Mononuclear cell (primary cell): ENCODE data around the gene MAD1L1. TPM values are rescaled to one million over a fixed set of nuclear protein-coding genes. Genes with fewer than 3 reads are reported as not detected.

Experiments used
- H3K27me3 ChIP-seq: 2 replicates; pipeline ENCODE4 v1.6.0; 2011; ENCODE audit warnings: low read length, control low read depth; ENCODE audit not compliant: insufficient read depth
- H3K4me1 ChIP-seq: 2 replicates; pipeline ENCODE4 v1.5.1; 2011; ENCODE audit warnings: mild to moderate bottlenecking, low read length, control low read depth; ENCODE audit not compliant: insufficient read depth
- H3K4me3 ChIP-seq: 2 replicates; pipeline ENCODE4 v1.5.1; 2011; ENCODE audit warnings: mild to moderate bottlenecking, low read length, moderate library complexity
- H3K9me3 ChIP-seq: 2 replicates; pipeline ENCODE4 v1.5.1; 2011; ENCODE audit warnings: low read depth, mild to moderate bottlenecking, control low read depth, low read length
- total RNA-seq: library from RNA; depleted of rRNA; stranded (reverse); fragments of >200 nt; gene quantifications from one replicate; pipeline ENCODE4 v1.2.3, GENCODE V29; 2012

MAD1L1 gene
- total RNA-seq, 1 donor, result 74.2 TPM

DNA sequence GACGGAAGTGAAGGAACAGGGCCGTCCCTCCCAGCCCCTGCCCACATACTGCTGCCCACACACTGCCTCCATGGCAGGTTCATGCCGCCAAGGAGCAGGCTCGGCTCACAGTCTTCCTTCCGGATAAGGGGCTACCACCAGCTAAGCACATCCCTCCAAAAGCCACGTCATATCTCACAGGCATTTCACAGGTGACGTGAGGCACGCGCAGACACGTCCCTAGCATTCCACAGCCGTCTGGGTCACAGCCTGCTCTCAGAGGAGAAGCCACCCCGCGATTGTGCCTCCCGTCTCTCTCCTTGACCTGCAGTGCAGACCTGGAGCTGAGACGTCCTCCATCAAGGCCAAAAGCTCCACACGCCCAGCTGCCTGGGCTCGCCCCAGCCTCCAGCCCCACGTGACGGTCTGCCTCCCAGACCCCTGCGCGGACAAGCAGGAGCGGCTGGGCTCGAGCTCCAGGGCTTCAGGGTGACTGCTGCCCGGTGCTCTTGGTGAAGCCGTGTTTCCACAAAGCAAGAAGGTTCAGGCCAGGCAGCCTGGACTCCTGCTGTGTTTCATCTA, 114.0 kb downstream of the MAD1L1 start:
- Histone ChIP-seq H3K4me3 (no peak overlapping the region), H3K9me3 (no peaks in the 10 kb centered on the region), H3K4me1 (peaks cover 29% of the 10 kb centered on the region), H3K27me3 (no peaks in the 10 kb centered on the region)

DNA sequence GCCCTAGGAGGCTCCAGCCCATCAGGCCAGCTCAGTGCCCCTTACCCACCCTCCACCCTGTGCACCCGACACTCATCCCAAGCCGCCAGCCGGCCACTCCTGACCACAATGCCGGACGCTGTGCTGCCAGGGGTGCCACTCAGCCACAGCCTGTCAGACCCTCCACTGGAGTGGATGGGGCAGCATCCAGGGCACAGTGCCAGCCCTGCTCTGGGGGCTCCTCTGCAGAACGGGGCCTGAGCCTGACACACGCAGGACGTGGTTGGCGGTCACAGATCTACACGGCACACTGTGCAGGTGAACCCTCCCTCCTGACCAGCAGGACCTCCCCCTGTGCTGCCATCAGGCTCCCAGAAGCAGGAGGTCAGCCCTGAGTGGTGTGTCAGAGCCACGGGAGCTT, 114.7 kb downstream of the MAD1L1 start:
- Histone ChIP-seq H3K4me3 (no peak overlapping the region), H3K9me3 (no peaks in the 10 kb centered on the region), H3K4me1 (peaks cover 29% of the 10 kb centered on the region)

DNA sequence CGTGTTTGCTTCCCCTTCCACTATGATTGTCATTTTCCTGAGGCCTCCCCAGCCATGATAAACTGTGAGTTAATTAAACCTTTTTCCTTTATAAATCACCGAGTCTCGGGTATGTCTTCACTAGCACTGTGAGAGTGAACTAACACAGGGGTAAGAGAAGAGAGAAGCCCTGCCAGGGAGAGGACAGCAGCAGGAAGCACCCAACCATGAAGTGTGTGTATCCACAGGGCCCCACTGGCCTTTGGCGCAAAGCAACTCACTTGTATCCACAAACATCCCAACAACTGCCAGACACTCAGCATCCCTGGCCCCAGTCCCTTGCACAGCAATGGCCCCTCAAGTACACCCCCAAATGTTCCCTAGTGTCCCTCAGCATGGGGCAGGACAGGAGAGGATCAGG, 115.1 kb downstream of the MAD1L1 start:
- Histone ChIP-seq H3K4me3 (no peak overlapping the region), H3K4me1 (peaks cover 33% of the 10 kb centered on the region), H3K9me3 (no peaks in the 10 kb centered on the region), H3K27me3 (no peaks in the 10 kb centered on the region)

More for the DNA sequence above, 114.7 kb downstream of the MAD1L1 start:
- no peaks in the 10 kb centered on the region for H3K27me3 ChIP-seq

DNA sequence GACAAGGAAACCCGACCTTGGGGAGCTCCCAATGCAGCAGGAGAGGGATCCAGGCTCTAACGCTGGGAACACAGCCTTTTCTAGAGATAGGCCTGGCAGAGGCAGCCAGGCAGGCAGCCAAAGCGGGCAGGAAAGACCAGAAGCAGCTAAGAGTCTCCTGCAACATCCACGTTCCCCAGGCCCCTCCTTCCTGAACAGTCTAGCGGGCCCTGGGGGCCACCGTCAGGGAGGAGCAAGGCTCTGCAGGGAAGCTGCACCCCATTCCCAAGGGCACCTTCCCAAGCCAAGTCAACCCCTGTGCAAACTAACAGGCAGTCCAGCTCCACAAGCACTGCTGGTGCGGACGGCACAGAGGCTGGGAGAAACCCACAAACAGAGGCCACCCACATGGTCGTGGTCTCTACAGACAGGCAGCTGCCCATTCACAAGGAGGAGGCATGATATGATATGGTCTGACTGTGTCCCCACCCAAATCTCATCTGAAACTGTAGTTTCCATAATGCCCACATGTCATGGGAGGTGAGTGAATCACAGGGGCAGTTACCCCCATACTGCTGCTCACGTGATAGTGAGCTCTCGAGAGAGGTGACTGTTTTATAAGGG, 115.7 kb downstream of the MAD1L1 start:
- Histone ChIP-seq H3K27me3 (no peaks in the 10 kb centered on the region), H3K4me3 (no peak overlapping the region), H3K9me3 (no peaks in the 10 kb centered on the region), H3K4me1 (peaks cover 38% of the 10 kb centered on the region)

DNA sequence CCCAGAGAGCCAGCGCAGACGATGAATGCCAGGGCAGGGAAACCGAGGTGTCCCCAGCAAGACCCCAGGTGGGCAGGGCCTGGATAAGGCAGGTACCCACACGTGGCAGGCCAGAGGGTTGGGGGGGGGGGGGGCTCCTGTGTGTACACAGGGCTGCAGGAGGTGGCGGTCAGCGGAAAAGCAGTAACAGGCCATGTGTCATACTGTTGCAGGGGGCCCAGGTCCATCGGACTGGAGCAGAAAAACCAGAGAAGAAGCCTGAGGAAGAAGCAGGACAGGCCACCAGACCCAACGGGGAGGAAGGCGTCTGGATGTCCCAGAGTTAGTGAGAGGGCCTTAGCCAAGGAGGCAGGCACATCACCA, 116.3 kb downstream of the MAD1L1 start:
- peaks cover 38% of the 10 kb centered on the region for H3K4me1 ChIP-seq
- no peak overlapping the region for H3K4me3 ChIP-seq
- H3K27me3 ChIP-seq, result no peaks in the 10 kb centered on the region
- no peaks in the 10 kb centered on the region for H3K9me3 ChIP-seq

DNA sequence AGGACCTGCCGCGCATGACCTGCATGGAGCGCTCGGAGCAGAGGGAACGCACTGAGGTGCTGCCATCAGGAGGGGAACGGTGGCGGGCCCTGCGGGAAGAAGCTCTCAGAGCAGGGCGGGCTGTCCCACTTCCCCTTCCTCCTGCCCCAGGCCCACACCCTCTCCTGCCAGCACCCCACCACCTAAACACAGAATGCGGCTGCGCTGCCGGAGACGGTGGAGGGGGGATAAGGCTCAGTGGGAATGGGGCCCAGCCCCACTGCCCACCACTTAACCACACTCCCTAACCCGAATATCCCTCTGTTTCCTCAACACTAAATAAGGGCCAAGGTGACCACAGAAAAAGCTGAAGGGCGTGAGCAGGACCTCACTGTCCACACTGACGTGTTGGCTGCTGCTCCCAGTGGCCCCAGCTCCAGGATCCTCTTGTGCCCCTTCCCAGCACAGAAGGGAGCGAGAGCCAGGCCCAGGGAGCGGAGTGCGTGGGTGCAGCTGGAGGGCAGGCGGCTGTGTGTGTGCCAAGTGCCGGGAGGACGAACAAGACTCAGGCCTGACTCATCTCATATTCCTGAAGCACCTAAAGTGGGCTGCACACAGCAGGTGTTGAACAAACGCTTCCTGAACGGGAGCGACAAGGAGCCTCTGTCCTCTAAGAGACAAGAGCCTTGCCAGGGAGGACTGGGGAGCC, 116.8 kb downstream of the MAD1L1 start:
- H3K4me3 ChIP-seq, result no peak overlapping the region
- H3K9me3 ChIP-seq, result no peaks in the 10 kb centered on the region
- peaks cover 36% of the 10 kb centered on the region for H3K4me1 ChIP-seq
- H3K27me3 ChIP-seq, result no peaks in the 10 kb centered on the region

DNA sequence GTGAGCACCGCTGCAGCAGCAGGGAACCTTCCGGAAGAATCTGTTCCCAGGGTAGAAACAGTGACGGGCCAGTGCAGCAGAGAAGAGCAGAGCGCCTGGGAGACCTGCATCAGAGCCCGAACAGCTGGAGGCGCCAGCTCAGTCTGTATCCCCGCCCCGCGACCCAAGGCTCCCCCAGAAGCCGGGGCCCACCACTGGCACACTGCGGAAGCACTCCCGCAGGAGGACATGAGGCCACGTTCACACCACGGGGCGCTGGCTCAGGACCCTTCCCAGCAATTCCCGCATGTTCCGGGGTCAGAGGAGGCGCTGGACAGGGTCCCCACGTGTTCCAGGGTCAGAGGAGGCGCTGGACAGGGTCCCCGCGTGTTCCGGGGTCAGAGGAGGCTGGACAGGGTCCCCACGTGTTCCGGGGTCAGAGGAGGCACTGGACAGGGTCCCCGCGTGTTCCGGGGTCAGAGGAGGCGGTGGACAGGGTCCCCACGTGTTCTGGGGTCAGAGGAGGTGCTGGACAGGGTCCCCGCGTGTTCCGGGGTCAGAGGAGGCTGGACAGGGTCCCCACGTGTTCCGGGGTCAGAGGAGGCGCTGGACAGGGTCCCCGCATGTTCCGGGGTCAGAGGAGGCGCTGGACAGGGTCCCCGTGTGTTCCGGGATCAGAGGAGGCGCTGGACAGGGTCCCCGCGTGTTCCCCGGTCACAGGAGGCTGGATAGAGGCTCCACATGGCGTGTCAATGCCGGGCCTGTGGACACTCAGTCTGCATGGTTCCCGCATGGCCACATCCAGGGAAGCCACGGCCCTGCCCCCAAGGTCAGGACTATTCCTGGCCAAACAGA, 117.6 kb downstream of the MAD1L1 start:
- Histone ChIP-seq H3K9me3 (no peaks in the 10 kb centered on the region), H3K27me3 (no peaks in the 10 kb centered on the region), H3K4me1 (peaks cover 35% of the 10 kb centered on the region), H3K4me3 (no peak overlapping the region)

DNA sequence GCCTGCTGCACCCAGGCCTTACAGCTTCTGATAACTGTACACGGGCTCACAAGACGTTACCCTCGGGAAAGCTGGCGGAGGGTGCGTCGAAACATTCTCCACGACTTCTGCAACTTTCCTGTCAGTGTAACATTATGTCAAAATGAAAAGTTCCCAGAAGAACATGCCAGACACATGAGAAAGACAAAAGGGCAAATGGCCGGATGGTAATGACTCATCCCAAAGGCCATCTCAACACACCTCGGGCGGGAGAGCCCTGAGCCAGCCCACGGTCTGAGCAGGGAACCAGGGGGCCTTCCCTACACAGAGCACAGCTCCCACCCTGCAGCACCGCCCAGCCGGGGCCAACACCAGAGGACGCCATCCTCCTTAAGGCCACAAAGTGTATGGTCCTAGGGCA, 118.7 kb downstream of the MAD1L1 start:
- H3K9me3 ChIP-seq, result no peaks in the 10 kb centered on the region
- no peak overlapping the region for H3K4me3 ChIP-seq
- no peaks in the 10 kb centered on the region for H3K27me3 ChIP-seq
- peaks cover 30% of the 10 kb centered on the region for H3K4me1 ChIP-seq

DNA sequence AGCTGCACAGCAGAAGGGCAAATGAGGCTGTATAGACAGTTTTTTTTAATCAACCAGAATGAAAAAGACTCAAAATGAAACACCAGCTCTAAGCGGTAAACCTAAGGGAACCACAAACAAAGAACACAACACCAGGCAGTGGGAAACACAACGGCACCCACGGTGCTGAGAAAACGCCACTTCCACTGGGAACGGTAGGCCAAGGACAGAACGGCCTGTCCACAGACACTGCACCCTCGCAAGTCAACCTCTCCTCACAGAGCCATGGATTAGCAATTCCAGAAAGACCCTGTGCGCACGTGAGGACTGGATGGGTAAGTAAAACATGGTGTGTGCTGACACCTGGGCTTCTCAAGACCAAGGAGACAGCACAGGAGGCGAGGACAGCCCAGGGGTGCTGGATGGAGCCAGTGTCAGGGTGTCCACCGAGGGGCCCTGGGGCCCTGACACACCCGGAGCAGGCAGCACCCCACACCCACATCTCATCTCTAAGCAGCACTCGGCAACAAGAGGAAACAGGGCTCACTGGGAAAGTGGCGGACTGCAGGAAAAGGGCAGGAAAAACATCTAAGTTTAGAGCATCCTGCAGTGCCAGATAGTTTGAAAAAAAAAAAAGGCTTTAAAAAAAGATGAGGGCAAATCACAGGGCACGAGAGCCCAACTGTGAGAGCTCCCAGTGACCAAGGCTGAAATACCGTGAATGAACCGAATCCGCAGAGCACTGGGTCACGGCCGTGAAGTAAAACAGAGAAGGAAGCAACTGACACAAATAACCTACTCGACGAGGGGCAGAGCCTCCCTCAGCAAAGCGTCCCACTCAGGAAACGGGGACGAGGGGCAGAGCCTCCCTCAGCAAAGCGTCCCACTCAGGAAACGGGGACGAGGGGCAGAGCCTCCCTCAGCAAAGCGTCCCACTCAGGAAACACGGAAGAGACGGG, 120.2 kb downstream of the MAD1L1 start:
- H3K4me3 ChIP-seq, result no peak overlapping the region
- H3K27me3 ChIP-seq, result no peaks in the 10 kb centered on the region
- peaks cover 30% of the 10 kb centered on the region for H3K4me1 ChIP-seq
- H3K9me3 ChIP-seq, result no peaks in the 10 kb centered on the region

DNA sequence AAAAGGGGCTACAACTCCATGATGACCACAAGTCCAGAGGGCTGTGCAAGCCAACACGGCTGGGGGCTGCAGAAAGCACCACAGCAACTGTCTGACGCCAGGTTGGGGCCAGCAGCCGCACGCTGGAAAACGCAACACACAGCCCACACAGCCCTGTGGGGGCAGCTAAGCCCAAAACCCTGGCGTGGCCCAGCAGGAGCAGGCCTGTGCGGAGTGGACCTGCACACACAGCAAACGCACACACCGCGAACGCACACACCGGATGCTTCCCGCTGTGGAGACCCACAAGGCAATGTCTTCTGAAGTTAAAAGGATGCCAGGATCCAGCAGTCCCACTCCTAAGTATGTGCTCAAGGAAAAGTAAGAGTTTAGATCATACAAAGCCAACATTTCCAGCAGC, 121.2 kb downstream of the MAD1L1 start:
- H3K9me3 ChIP-seq, result no peaks in the 10 kb centered on the region
- H3K4me3 ChIP-seq, result no peak overlapping the region
- no peaks in the 10 kb centered on the region for H3K27me3 ChIP-seq
- H3K4me1 ChIP-seq, result peaks cover 30% of the 10 kb centered on the region

DNA sequence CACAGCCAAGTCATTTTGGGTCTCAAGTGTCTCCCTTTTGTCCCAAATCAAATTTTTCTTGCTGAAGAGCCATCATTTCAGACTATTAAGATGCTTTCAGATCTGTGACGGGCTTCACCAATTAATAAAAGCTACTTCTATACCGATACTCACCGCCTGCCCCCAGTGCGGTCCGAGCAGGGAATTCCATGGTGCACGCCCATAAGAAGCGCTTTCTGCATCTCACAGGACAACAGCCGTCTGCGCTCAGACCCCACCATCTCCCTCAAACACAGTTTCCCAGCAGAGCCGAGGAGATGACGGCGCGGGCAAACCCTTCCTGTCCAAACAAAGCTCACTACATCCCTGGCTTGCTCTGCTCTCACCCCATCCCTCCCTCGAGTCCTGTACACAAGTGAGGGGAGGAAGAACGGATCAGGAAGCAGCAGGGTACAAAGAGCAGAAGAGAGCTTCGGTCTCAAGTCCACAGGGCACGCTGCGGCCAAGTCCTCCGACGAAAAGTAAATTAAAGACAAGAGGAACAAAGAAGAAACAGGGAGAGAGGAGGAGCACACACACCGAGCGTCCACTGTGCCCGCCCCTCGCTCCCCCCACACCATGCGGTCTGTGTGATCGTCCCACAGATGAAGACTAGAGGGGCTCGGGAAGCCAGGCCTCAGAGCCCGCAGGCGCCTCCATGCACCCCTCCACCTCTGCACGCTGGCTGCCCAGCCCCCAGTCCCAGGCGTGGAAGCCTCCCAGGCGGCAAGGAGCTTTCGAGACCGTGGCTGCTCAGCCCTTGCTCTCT, 121.9 kb downstream of the MAD1L1 start:
- Histone ChIP-seq H3K4me3 (no peak overlapping the region), H3K4me1 (peaks cover 28% of the 10 kb centered on the region), H3K27me3 (no peaks in the 10 kb centered on the region), H3K9me3 (no peaks in the 10 kb centered on the region)

DNA sequence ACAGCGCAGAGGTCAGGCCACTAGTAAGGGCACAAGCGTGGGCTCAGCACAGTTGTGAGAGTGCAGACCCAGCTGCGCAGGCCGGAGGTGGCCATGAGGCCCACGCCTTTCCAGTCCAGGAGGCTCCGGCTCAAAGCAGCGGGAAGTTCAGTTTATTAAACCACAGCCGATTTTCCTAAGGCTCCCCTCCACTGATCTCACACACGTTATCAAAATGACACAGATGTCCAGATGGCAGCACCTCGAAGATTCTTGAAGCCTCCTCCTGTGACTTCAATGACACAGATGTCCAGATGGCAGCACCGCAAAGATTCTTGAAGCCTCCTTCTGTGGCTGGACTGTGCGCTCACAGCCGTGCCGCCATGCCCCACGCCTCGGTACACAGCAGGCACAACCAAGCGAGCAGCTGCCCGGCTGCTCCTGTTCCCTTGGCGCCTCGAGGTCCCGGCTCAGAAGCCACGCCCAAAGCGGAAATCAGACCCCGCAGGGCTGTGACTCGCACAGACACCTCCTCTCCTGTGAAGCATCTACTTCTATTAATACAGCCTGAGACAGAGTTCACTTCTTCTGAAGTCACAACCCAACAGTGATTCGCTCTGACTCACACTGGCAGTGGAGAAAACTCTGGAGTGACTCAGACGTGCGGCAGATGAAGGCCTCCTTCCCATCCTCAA, 122.7 kb downstream of the MAD1L1 start:
- Histone ChIP-seq H3K4me3 (no peak overlapping the region), H3K27me3 (no peaks in the 10 kb centered on the region), H3K4me1 (peaks cover 23% of the 10 kb centered on the region), H3K9me3 (no peaks in the 10 kb centered on the region)

DNA sequence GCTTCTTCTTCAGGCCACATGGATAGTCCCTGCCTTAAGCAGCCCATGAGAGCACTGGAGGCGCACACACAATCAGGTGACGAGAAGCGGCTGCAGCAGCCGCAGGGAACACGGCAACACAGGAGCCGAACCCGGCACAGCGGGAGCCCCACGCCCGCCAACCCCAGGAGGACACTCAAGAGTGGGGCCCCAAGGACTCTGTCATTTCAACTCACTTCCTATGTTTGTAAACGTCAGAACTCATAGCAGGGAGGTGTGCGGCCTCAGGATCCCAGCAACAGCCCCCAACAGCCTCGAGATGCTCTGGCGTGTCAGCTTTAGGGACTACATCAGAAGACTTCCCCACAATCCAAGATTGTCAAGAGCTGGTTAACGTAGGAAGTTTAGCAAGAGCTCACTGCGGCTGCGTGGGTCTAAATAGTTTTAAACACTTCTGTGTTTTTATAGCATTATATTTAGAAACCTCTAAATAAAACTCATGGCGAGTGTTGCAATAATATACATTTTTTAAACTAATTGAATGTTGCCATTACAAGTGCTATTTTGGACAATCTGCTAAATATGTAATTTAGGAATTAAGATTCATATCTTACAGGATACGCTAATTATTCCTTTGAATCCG, 123.4 kb downstream of the MAD1L1 start:
- H3K27me3 ChIP-seq, result no peaks in the 10 kb centered on the region
- peaks cover 26% of the 10 kb centered on the region for H3K4me1 ChIP-seq
- H3K4me3 ChIP-seq, result no peak overlapping the region
- no peaks in the 10 kb centered on the region for H3K9me3 ChIP-seq
